ENCODE data around the gene THEM5. TPM values are rescaled to one million over a fixed set of nuclear protein-coding genes. Genes with fewer than 3 reads are reported as not detected.
"Not testable (repeated sequence)": the region's sequence is repeated elsewhere in the genome, so short reads cannot be mapped to it uniquely, and the experiment has no call there.

THEM5 gene, protein sequence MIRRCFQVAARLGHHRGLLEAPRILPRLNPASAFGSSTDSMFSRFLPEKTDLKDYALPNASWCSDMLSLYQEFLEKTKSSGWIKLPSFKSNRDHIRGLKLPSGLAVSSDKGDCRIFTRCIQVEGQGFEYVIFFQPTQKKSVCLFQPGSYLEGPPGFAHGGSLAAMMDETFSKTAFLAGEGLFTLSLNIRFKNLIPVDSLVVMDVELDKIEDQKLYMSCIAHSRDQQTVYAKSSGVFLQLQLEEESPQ
- total RNA-seq (2014; rRNA removed; shearing (Covaris generic)), result 0.25 and 0.75 TPM in 2 replicates

- no peak for DNase-seq
- H3K4me3 ChIP-seq, result no peak within 1 kb of the TSS
- no peaks in the 10 kb centered on the region for H3K36me3 ChIP-seq
- no peaks in the 10 kb centered on the region for H3K27me3 ChIP-seq
- H3K27ac ChIP-seq, result no peak within 1 kb of the TSS
- H3K9me3 ChIP-seq (replicated peaks), result no peaks in the 10 kb centered on the region
- H3K4me1 ChIP-seq, result peaks cover 6% of the 10 kb centered on the region
Observed at GRCh38 chr1:151853411-151853943, at the start of gene THEM5. TSS of gene THEM5 (minus strand) at chr1:151853712. CDS start at chr1:151853565, 147 bp downstream.

- DNase-seq, result no peak
- no peak overlapping the region for H3K27ac ChIP-seq
- 0 out of 2 replicates have a peak, but pooled peaks cover 8% of the 10 kb centered on the region for H3K9me3 ChIP-seq (replicated peaks)
- H3K4me3 ChIP-seq, result no peak overlapping the region
- H3K36me3 ChIP-seq, result no peaks in the 10 kb centered on the region; the same call in 1 of the 2 replicates
- no peaks in the 10 kb centered on the region for H3K4me1 ChIP-seq
- no peaks in the 10 kb centered on the region for H3K27me3 ChIP-seq
Observed at GRCh38 chr1:151902858-151903257, 49.3 kb upstream of the THEM5 start.

DNA sequence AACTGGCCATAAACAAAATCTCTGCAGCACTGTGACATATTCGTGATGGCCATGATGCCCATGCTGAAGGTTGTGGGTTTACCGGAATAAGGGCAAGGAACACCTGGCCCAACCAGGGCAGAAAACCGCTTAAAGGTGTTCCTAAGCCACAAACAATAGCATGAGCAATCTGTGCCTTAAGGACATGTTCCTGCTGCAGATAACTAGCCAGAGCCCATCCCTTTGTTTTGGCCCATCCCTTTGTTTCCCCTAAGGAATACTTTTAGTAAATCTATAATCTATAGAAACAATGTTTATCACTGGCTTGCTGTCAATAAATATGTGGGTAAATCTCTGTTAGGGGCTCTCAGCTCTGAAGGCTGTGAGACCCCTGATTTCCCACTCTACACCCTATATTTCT is 47.3 kb upstream of the THEM5 start:
- H3K27me3 ChIP-seq; H3K9me3 ChIP-seq (replicated peaks); DNase-seq; H3K4me1 ChIP-seq; H3K27ac ChIP-seq; H3K36me3 ChIP-seq; H3K4me3 ChIP-seq: not testable (repeated sequence)

GRCh38 chr1:151898519-151898991 is 45.0 kb upstream of the THEM5 start:
- Histone ChIP-seq H3K4me1 (no peaks in the 10 kb centered on the region), H3K4me3 (no peak overlapping the region), H3K36me3 (peaks cover 6% of the 10 kb centered on the region), H3K9me3 (replicated peaks) (0 out of 2 replicates have a peak, but pooled peaks cover 8% of the 10 kb centered on the region), H3K27me3 (no peaks in the 10 kb centered on the region), H3K27ac (no peak overlapping the region)
- no peak for DNase-seq

- H3K4me1 ChIP-seq, result no peaks in the 10 kb centered on the region
- H3K27ac ChIP-seq, result no peak overlapping the region
- DNase-seq, result no peak
- H3K4me3 ChIP-seq, result no peak overlapping the region
- peaks cover 6% of the 10 kb centered on the region for H3K36me3 ChIP-seq
- H3K9me3 ChIP-seq (replicated peaks), result 0 out of 2 replicates have a peak, but pooled peaks cover 8% of the 10 kb centered on the region
- no peaks in the 10 kb centered on the region for H3K27me3 ChIP-seq
Observed at GRCh38 chr1:151897991-151898431, 44.5 kb upstream of the THEM5 start.

- DNase-seq, result no peak
- H3K4me3 ChIP-seq, result no peak overlapping the region
- H3K9me3 ChIP-seq (replicated peaks), result no peaks in the 10 kb centered on the region
- H3K4me1 ChIP-seq, result no peaks in the 10 kb centered on the region
- no peaks in the 10 kb centered on the region for H3K27me3 ChIP-seq
- H3K36me3 ChIP-seq, result peaks cover 10% of the 10 kb centered on the region
- no peak overlapping the region for H3K27ac ChIP-seq
Observed at GRCh38 chr1:151893176-151893924, 39.8 kb upstream of the THEM5 start.

GRCh38 chr1:151892190-151892589 is 38.7 kb upstream of the THEM5 start:
- DNase-seq, result no peak

DNA sequence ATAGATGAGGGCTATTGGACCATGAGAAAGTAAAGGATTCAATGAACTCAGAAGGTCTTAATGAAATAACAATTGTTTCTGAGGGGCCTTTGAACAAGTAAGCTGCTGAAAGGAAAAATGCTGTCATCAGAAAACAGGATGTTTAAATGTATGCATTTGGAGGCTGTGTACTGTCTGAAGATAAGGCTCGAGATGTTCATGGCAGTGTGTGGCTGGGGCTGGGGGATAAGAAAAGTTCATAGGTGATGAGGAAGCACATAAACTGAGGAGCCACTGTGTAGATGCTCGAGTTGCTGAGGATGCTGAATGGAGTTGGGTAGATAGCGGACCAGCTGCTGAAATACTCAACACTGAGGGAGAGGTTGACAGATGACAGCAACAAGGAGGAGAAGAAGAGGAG is 38.0 kb upstream of the THEM5 start:
- H3K27ac ChIP-seq, result no peak overlapping the region
- H3K27me3 ChIP-seq, result no peaks in the 10 kb centered on the region
- H3K9me3 ChIP-seq (replicated peaks), result no peaks in the 10 kb centered on the region
- peaks cover 19% of the 10 kb centered on the region for H3K36me3 ChIP-seq
- no peaks in the 10 kb centered on the region for H3K4me1 ChIP-seq
- no peak for DNase-seq
- no peak overlapping the region for H3K4me3 ChIP-seq

More at GRCh38 chr1:151892190-151892589, 38.7 kb upstream of the THEM5 start:
- Histone ChIP-seq H3K27me3 (no peaks in the 10 kb centered on the region), H3K9me3 (replicated peaks) (no peaks in the 10 kb centered on the region), H3K27ac (no peak overlapping the region), H3K36me3 (peaks cover 19% of the 10 kb centered on the region), H3K4me3 (no peak overlapping the region), H3K4me1 (no peaks in the 10 kb centered on the region)

- peak in 1 of 2 experiments; percentile 10 for DNase-seq
- no peaks in the 10 kb centered on the region for H3K27me3 ChIP-seq
- H3K36me3 ChIP-seq, result peaks cover 13% of the 10 kb centered on the region; the same call in 1 of the 2 replicates
- H3K9me3 ChIP-seq (replicated peaks), result no peaks in the 10 kb centered on the region
- H3K4me3 ChIP-seq, result no peak overlapping the region
- no peak overlapping the region for H3K27ac ChIP-seq
- H3K4me1 ChIP-seq, result no peaks in the 10 kb centered on the region
Observed at GRCh38 chr1:151888972-151889570, 35.6 kb upstream of the THEM5 start.

DNA sequence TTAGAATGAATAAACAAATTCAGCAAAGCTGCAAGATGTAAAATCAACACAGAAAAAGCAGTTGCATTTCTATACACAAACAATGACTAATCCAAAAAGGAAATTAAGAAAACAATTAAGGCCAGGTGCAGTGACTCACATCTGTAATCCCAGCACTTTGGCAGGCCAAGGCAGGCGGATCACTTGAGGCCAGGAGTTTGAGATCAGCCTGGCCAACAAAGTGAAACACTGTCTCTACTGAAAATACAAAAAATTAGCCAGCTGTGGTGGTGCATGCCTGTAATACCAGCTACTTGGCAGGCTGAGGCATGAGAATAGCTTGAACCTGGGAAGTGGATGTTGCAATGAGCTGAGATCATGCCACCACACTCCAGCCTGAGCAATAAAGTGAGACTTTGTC is 33.5 kb upstream of the THEM5 start:
- H3K36me3 ChIP-seq, result peaks cover 13% of the 10 kb centered on the region; the same call in 1 of the 2 replicates
- H3K27me3 ChIP-seq, result no peaks in the 10 kb centered on the region
- no peaks in the 10 kb centered on the region for H3K4me1 ChIP-seq
- H3K9me3 ChIP-seq (replicated peaks), result no peaks in the 10 kb centered on the region
- H3K27ac ChIP-seq, result no peak overlapping the region
- H3K4me3 ChIP-seq, result no peak overlapping the region
- DNase-seq, result peak; percentile 9 to 18

GRCh38 chr1:151885479-151885878 is 32.0 kb upstream of the THEM5 start:
- Histone ChIP-seq H3K4me3 (no peak overlapping the region), H3K27ac (no peak overlapping the region), H3K36me3 (peaks cover 10% of the 10 kb centered on the region; the same call in 1 of the 2 replicates), H3K4me1 (no peaks in the 10 kb centered on the region), H3K9me3 (replicated peaks) (no peaks in the 10 kb centered on the region), H3K27me3 (no peaks in the 10 kb centered on the region)
- DNase-seq, result no peak

DNA sequence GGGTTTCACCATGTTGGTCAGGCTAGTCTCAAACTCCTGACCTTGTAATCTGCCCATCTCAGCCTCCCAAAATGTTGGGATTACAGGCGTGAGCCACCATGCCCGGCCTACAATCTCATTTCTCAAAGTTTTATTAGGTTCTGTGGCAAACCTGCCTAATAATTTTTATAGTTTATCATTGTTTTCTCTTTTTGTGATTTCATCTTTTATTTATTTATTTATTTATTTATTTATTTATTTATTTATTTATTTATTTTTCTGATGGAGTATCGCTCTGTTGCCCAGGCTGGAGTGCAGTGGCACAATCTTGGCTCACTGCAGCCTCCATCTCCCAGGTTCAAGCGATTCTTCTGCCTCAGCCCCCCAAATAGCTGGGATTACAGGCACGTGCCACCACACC is 31.4 kb upstream of the THEM5 start:
- DNase-seq; H3K4me3 ChIP-seq; H3K4me1 ChIP-seq; H3K27me3 ChIP-seq; H3K9me3 ChIP-seq (replicated peaks); H3K27ac ChIP-seq: not testable (repeated sequence)
- H3K36me3 ChIP-seq, result peaks cover 10% of the 10 kb centered on the region; the same call in 1 of the 2 replicates

- not testable (repeated sequence) for H3K4me1 ChIP-seq; H3K4me3 ChIP-seq; H3K27ac ChIP-seq; DNase-seq; H3K9me3 ChIP-seq (replicated peaks); H3K27me3 ChIP-seq
- H3K36me3 ChIP-seq, result peaks cover 10% of the 10 kb centered on the region; the same call in 1 of the 2 replicates
Observed at GRCh38 chr1:151884445-151884844, 30.9 kb upstream of the THEM5 start.

DNA sequence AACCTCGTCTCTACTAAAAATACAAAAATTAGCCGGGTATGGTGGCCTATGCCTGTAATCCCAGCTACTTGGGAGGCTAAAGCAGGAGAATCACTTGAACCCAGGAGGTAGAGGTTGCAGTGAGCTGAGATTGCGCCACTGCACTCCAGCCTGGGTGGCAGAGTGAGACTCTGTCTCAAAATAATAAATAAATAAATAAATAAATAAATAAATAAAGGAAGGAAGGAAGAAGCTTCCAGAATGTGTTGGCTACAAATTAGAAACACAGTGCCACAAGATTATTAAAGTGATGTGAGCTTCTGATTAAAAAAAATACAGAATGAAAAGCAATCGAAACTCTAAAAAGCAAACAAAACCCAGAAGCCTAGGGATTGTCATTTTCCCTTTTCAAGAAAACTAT is 30.4 kb upstream of the THEM5 start:
- H3K4me1 ChIP-seq; H3K27me3 ChIP-seq; H3K4me3 ChIP-seq; H3K27ac ChIP-seq; H3K9me3 ChIP-seq (replicated peaks); DNase-seq: not testable (repeated sequence)
- peaks cover 10% of the 10 kb centered on the region; the same call in 1 of the 2 replicates for H3K36me3 ChIP-seq

DNA sequence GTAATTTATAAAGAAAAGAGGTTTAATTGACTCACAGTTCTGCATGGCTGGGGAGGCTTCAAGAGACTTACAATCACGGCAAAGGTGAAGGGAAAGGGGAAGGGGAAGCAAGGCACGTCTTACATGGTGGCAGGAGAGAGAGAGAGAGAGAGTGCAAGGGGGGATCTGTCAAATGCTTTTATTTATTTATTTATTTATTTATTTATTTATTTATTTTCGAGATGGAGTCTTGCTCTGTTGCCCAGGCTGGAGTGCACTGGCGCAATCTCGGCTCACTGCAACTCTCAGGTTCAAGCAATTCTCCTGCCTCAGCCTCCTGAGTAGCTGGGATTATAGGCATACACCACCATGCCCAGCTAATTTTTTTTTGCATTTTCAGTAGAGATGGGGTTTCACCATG is 29.4 kb upstream of the THEM5 start:
- DNase-seq; H3K36me3 ChIP-seq; H3K27ac ChIP-seq; H3K9me3 ChIP-seq (replicated peaks); H3K27me3 ChIP-seq; H3K4me3 ChIP-seq; H3K4me1 ChIP-seq: not testable (repeated sequence)

Measured in SJCRH30 (cell line).